ENCODE data around the gene FBXO10. TPM values are rescaled to one million over a fixed set of nuclear protein-coding genes. Genes with fewer than 3 reads are reported as not detected.

The FBXO10 gene
- total and polyA plus RNA-seq, 2 of the 8 experiments (the other 6 are each of a cell fraction or from before 2014, with no cell fraction given) = 13.1 to 13.9 TPM

- TF ChIP-seq KDM4A (IDR thresholded peaks at IDR 0.05; ENCODE audit: low read depth, low read length, severe bottlenecking) (no peak), CHD7 (IDR thresholded peaks at IDR 0.05; ENCODE audit: insufficient replicate concordance, low read length) (no peak)
These were observed 52.3 kb downstream of the FBXO10 start (continued) for GRCh38 chr9:37523916-37524315.
